Measurements from ENCODE around the gene ASPHD1. TPM values are rescaled to one million over a fixed set of nuclear protein-coding genes. Genes with fewer than 3 reads are reported as not detected.

The ASPHD1 gene
- polyA plus RNA-seq, 1 donor (not counting 4 experiments of a cell fraction or from before 2014, with no cell fraction given): 0.71 TPM

DNA sequence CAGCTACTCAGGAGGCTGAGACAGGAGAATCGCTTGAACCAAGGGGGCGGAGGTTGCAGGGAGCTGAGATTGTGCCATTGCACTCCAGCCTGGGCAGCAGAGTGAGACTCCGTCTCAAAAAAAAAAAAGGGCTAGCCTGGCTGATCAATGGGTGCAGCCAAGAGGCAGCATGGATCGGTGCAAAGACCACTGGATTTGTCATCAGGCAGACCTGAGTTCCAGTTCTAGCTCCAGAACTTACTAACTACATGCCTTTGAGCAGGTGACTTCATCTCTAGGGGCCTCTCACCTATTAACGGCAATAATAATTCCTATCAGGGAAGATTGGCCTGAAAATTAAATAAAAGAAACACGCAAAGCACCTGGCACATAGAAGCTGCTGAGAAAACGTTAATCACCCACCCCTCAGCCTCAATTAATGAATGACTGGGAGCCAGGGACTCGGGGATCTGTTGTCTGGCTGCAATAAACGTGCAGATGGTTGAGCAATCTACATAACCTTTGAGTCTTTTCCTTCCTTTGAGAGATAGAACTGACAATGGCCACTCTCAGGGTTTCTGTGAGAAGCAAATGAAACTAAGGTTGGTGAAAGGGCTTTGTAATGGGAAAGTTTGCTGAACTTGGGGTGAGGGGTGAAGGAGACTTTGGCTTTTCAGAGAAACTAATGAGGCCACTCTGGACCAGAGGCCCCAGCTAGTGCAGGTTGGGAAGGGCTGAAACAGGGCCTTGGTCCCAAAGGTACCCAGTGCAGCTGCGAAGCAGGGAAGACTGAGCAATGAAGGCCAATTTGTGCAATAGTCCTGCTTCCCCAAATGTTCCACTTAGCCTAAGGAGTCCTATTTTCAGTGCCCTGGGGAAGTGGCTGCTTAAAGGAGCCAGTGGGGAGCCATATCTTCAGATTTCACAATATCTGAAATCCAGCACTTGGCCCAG lies 8.5 kb upstream of the ASPHD1 start:
- Histone ChIP-seq H2AFZ (ENCODE audit: control insufficient read depth, low read length) (no peak overlapping the region), H3K27ac (ENCODE audit: control insufficient read depth, insufficient read depth, low read length) (no peak overlapping the region), H3K9me3 (ENCODE audit: control insufficient read depth, low read depth, low read length) (no peaks in the 10 kb centered on the region), H4K20me1 (ENCODE audit: control insufficient read depth, extremely low read depth, insufficient read depth, low read length) (no peaks in the 10 kb centered on the region), H3K4me3 (ENCODE audit: control insufficient read depth in 2 of 3, extremely low read depth in 1 of 3, insufficient read depth in 2 of 3, low read depth in 1 of 3, low read length in 3 of 3) (no peak overlapping the region), H3K4me1 (ENCODE audit: control insufficient read depth, extremely low read depth, insufficient read depth, low read length) (no peaks in the 10 kb centered on the region), H3K36me3 (ENCODE audit: control insufficient read depth in 2 of 2, extremely low read depth in 1 of 2, insufficient read depth in 2 of 2, low read length in 2 of 2) (no peaks in the 10 kb centered on the region), H3K79me2 (ENCODE audit: control insufficient read depth, insufficient read depth, low read length) (no peaks in the 10 kb centered on the region), H3K27me3 (ENCODE audit: control insufficient read depth, extremely low read depth, insufficient read depth, low read length) (peaks cover 3% of the 10 kb centered on the region), H3K9me1 (ENCODE audit: control insufficient read depth, extremely low read depth, insufficient read depth, low read length) (no peaks in the 10 kb centered on the region), H3K9ac (ENCODE audit: control insufficient read depth, extremely low read depth, insufficient read depth, low read length) (no peak overlapping the region), H3K4me2 (ENCODE audit: control insufficient read depth, extremely low read depth, insufficient read depth, low read depth, low read length) (no peak overlapping the region)
- dilution Hi-C loops (cut with MboI; ENCODE audit: extremely low pct_ligation_motif_present, low sequenced_read_pairs): no loop called here
- FAIRE-seq (no peak), DNase-seq (ENCODE audit: low read depth, low spot score) (no peak)
- TF ChIP-seq CTCF (optimal IDR thresholded peaks at IDR 0.05 in 1 of 3, IDR thresholded peaks at IDR 0.05 in 1 of 3, conservative IDR thresholded peaks at IDR 0.05 in 1 of 3; ENCODE audit: extremely low read depth in 1 of 3, insufficient read depth in 2 of 3, low read length in 3 of 3) (no peak), EZH2 (IDR thresholded peaks at IDR 0.05; ENCODE audit: low read length) (no peak)

DNA sequence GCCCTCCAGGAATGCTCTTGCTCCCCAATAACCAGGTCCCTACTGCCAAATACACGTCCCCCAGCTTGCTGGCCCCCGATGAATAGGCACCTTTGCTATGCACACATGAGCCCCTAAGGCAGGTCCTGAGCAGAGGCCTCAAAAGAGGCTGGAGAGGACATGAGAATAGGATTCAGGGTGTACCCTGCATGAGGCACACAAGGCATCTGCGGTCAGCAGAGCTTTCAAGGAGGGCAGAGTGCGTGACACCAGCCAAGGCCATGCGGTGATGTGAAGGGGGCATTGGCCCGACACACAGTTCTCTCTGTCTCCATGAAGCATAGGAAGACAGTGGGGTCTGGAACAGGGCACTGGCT lies 7.9 kb upstream of the ASPHD1 start:
- Histone ChIP-seq H3K9me1 (ENCODE audit: control insufficient read depth, extremely low read depth, insufficient read depth, low read length) (no peaks in the 10 kb centered on the region), H3K27ac (ENCODE audit: control insufficient read depth, insufficient read depth, low read length) (no peak overlapping the region), H3K4me1 (ENCODE audit: control insufficient read depth, extremely low read depth, insufficient read depth, low read length) (no peaks in the 10 kb centered on the region), H3K27me3 (ENCODE audit: control insufficient read depth, extremely low read depth, insufficient read depth, low read length) (peaks cover 3% of the 10 kb centered on the region), H3K4me2 (ENCODE audit: control insufficient read depth, extremely low read depth, insufficient read depth, low read depth, low read length) (no peak overlapping the region), H3K79me2 (ENCODE audit: control insufficient read depth, insufficient read depth, low read length) (no peaks in the 10 kb centered on the region), H3K9ac (ENCODE audit: control insufficient read depth, extremely low read depth, insufficient read depth, low read length) (no peak overlapping the region), H3K4me3 (ENCODE audit: control insufficient read depth in 2 of 3, extremely low read depth in 1 of 3, insufficient read depth in 2 of 3, low read depth in 1 of 3, low read length in 3 of 3) (no peak overlapping the region), H2AFZ (ENCODE audit: control insufficient read depth, low read length) (no peak overlapping the region), H4K20me1 (ENCODE audit: control insufficient read depth, extremely low read depth, insufficient read depth, low read length) (no peaks in the 10 kb centered on the region), H3K9me3 (ENCODE audit: control insufficient read depth, low read depth, low read length) (no peaks in the 10 kb centered on the region), H3K36me3 (ENCODE audit: control insufficient read depth in 2 of 2, extremely low read depth in 1 of 2, insufficient read depth in 2 of 2, low read length in 2 of 2) (no peaks in the 10 kb centered on the region)
- DNase-seq (ENCODE audit: low read depth, low spot score) (no peak), FAIRE-seq (no peak)
- TF ChIP-seq CTCF (optimal IDR thresholded peaks at IDR 0.05 in 1 of 3, IDR thresholded peaks at IDR 0.05 in 1 of 3, conservative IDR thresholded peaks at IDR 0.05 in 1 of 3; ENCODE audit: extremely low read depth in 1 of 3, insufficient read depth in 2 of 3, low read length in 3 of 3) (no peak), EZH2 (IDR thresholded peaks at IDR 0.05; ENCODE audit: low read length) (no peak)
- dilution Hi-C loops (cut with MboI; ENCODE audit: extremely low pct_ligation_motif_present, low sequenced_read_pairs): no loop called here

Data from keratinocyte (primary cell).